ENCODE measurements around the gene SCGB2B2.
"Not testable (repeated sequence)": the region's sequence is repeated elsewhere in the genome, so short reads cannot be mapped to it uniquely, and the experiment has no call there.

SCGB2B2 gene, protein sequence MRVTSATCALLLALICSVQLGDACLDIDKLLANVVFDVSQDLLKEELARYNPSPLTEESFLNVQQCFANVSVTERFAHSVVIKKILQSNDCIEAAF

DNA sequence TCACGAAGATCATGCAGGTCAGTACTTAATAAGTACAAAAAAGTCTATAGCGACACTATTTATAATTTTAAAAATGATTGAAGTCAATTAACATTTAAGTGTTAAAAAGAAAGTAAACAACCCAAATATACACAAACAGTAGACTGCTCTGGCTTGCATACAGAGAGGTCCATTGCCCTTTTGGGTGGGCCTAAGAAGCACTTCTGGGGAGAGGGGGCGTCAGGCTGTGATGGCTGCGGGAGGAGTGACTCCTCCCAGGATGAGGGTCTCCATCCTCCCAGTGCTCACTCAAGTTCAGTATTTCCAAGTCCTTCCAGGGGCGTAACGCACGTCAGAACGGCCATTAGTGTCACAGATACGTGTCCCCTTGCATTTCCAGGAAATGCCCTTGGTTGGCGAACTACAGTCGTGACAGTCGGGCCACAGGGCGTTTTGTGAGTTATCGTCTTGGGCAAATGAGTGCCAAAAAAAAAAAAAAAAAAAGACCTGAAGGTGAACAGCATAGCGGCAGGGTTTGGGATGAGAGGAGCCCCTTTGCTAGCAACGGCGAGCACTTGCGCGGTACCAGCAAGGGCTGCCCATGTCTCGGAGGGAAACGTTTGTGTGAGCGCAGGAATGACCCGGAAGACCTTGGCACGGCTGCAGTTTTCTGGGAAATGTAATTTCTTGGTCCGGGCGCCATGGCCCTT, at the start of gene SCGB2B2:
SCGB2B2 (minus strand) TSS at position 463 of the 689 bp plus-strand sequence. CDS start 82,596 bp downstream, outside the sequence.
- no peak for DNase-seq (ENCODE audit: low read depth, low spot score)

DNA sequence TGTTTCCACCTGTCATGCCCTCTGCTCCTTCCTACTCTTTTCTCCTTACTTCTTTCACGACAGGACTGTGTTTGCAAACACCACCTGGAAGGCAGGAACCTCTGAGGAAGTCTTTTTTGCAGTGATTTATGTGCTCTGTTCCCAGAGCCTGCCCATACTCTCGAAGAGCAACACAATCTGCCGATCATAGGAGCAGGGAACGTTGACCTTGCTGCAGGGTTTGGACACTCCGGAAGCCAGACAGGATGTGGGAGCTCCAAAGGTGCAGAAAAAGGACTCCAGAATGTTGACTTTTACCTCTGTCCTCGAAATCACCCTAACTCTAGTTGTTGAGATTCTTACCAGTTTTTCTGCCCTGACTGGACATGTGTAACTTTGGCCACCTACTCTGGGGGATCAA, 48.4 kb upstream of the SCGB2B2 start:
- no peak for DNase-seq (ENCODE audit: low read depth, low spot score)

DNA sequence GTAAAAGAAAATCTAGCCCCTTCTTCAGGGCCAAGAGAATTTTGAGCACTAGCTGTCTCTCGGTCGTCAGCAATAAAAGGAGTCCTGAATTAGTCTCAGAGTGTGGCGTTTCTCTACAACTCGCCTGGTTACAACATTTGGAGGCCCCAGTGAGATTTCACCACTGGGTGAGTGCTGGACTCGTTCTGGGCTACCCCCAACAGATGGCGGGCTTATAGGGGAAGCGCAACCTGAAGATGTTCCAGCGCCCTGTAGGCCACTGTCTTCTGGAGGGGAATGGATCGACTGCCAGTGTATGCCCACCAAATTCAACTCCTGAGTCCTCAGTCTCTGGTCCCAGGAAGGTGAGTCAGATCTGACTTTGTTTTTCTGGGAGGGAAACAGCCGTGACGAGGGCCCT, 45.4 kb upstream of the SCGB2B2 start:
- no peak for DNase-seq (ENCODE audit: low read depth, low spot score)

DNA sequence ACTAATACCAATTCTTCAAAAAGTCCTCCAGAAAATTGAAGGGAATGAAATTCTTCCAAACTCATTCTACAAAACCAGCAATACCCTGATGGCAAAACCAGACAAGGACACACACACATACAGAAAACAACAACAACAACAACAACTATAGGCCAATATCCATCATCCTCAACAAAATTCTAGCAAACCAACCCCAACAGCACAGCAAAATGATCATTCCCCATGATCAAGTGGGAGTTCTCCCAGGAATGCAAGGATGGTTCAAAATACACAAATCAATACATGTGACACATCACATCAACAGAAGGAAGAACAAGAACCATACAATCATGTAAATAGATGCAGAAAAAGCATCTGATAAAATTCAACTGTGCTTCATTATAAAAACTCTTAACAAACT, 38.4 kb upstream of the SCGB2B2 start:
- DNase-seq (ENCODE audit: low read depth, low spot score): no peak

DNA sequence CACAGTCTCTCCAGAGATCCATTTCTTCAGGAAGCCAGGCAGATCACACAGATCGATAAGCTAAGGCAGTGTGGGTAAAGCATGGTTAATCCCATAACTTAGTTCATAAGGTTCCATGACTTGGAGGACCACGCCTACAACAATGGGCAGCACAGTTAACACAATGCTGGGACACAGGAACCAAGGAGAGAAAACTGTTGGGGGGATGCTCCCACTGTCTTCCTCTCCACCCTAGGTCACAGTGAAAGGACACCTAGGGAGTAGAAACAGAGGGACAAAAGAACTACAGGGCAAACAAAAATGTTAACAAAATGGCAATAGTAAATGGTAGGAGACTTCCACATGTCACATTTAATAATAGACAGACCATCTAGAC, 36.3 kb upstream of the SCGB2B2 start:
- no peak for DNase-seq (ENCODE audit: low read depth, low spot score)

DNA sequence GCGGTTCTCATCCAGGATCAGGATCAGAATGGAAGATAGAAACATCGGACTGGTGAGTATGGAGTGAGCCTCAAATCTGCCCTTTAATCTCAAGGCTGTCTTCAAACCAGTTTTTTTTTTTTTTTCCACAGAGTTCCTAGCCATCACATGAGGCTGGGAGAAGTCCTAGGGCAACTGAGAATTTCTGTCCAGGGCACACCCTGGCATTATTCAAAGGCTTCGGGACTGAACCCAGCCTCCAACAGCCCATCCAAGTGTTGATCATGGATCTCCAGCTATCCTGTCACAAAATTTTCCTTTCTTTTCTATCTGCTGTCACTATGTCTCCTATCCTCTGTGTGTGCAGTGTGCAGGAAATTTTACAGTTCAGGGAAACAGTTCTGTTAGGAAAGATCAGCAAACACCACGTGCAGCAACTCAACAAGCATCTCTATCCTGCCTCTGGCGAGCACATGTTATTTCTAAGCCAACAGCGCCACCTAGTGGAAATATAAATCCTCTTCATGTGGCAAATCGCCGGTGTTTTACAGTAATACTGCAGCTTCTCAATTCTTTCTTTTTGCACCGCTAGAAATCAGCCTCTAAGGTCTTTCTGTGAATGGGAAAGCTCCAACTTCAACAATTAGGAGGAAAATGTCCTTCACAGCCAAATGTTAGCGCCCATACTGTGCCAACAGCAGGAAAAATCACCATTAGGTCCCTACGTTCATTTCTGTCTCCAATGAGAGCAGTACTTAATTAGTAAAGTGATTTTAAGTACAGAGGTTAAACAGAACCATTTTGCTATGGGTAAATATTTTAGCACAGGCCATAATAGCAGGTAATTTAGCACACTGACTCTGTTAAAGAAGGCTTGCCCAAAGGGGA, 35.7 kb upstream of the SCGB2B2 start:
- DNase-seq (ENCODE audit: low read depth, low spot score): no peak

DNA sequence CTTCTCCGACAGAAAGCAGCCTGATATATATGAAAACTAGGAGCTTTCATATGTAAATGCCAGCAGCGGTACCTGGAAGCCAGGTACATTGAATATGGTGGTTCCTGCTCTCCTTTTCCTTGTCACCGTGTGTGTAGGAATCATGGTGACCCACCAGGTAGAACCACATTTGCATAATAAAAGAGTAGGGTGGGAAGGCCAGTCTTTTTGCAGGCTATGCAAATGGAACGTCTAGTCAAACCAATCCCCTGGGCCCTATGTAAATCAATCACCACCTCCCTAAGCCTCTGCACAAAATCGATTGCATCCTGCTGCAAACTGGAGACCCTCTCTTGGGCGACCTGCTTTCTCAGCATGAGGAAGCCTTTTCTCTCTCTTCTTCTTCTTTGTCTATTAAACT, 34.9 kb upstream of the SCGB2B2 start:
- no peak for DNase-seq (ENCODE audit: low read depth, low spot score)

DNA sequence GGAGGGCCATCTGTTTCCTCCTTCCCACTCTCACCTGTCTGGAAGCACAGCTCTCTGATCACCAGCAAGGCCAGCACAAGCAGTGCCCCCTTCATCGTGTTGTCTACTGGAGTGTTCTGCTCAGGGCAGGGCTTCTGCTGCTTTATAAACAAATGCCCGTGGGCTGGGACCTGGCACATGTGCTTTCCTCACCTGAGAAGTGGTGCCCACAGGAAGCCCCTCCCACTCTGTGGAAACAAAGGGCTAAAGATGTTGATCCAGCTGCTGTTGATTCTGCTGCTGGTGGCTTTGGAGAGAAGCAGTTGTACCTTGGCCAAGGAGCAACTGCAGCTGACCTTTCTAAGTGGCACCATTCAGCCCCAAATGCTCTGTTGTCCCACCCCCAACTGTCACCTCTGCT, 30.7 kb upstream of the SCGB2B2 start:
- no peak for DNase-seq (ENCODE audit: low read depth, low spot score)

DNA sequence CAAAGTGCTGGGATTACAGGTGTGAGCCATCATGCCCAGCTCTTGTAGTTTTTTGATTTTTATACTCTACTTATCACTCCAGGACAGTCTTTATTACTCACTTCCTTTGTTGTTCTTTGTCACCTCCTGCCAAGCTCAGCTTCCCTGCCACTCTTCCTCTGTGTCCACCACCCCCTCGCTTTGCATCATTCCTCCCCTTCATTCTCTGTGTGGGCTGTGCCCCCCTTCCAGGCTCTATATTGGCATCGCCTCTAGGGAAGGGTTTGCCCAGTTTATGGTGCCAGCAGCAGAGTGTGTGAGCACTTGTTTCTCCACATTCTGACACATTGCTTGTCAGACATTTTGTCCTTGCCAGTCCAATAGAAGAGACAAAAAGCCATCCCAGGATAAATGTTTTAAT, 15.6 kb upstream of the SCGB2B2 start:
- DNase-seq (ENCODE audit: low read depth, low spot score): no peak

DNA sequence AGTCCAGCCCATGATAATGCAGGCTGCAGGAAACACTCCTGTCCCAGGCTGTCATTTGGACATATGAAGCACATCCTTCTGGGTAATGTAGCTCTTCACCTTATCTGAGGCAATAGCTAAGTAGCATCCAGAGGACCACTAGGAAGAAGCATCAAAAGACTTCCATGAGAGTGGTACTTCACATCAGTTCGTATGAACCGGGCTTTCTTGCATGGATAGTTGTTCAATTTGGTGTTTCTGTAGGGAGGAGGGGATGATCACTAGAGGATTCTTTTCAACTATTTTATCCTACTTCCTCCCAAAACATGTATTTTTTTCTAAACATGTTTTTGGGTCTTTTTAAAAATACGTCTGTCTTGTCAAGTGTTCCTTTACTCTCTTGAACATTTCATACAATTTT, 13.4 kb upstream of the SCGB2B2 start:
- no peak for DNase-seq (ENCODE audit: low read depth, low spot score)

DNA sequence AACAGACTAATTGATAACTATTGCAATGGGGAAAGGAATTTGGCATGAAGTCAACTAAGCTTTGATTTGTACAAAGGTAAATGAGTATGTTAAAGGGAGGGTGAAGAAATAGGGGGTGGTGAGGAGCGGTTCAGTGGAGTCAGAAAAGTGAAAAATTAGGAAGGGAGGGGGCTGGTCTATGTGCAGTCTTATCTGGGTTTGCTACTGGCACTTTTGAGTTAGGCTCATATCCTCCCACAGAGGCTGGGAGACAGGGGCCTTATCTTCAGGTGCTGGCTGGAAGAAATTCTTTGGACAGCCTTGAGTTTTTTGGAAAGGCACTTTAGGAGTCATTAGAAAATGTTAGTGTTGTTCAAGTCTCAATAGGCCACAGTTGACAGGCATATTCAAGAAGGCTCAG, 11.6 kb upstream of the SCGB2B2 start:
- no peak for DNase-seq (ENCODE audit: low read depth, low spot score)

DNA sequence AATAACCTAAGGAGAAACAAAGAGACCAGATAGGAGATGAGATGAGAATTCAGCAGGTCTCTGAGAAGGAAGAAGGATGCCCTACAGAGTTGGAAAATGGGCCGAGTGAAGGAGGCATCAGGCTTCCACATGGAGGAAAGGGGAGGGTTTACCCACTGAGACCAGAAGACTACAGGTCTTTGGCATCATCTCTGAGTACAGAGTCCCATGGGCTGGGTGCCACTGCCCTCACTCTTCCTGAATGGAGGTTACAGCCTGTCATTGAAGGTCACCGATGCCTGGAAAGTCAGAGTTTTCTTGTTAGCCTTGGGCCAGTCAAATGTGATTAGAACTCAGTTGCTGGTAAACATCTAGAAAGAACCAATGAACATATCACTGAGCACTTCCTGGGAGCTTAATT, 10.4 kb upstream of the SCGB2B2 start:
- DNase-seq (ENCODE audit: low read depth, low spot score): no peak

DNA sequence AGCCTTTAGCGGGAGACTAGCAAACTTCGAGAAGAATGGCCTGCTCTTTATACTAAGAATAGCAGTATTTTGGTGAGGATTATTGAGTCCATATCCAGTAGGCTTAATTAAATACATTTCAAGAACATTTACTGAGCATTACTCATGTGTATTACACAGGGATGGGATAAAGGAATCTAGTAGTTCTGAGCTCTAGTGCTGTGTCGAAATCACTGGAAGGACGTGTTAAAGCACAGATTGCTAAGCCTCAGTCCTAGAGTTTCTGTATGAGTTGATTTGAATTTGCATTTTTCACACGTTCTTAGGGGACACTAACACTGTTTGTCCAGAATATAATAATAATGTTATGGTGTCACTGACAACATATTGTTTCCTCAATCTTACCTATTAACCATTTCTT, 9.5 kb upstream of the SCGB2B2 start:
- no peak for DNase-seq (ENCODE audit: low read depth, low spot score)

DNA sequence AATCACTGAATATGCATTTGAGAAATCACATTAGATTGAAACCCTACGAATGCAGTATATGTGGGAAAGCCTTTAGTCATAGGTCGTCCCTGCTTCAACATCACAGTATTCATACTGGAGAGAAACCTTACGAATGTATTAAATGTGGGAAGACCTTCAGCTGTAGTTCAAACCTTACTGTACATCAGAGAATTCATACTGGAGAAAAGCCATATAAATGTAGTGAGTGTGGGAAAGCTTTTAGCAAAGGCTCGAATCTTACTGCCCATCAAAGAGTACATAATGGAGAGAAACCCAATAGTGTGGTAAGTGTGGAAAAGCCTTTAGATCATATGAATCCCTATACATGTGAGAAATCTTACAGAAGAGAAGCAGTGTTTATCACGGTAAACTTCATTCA, 8.3 kb upstream of the SCGB2B2 start:
- DNase-seq (ENCODE audit: low read depth, low spot score): not testable (repeated sequence)

DNA sequence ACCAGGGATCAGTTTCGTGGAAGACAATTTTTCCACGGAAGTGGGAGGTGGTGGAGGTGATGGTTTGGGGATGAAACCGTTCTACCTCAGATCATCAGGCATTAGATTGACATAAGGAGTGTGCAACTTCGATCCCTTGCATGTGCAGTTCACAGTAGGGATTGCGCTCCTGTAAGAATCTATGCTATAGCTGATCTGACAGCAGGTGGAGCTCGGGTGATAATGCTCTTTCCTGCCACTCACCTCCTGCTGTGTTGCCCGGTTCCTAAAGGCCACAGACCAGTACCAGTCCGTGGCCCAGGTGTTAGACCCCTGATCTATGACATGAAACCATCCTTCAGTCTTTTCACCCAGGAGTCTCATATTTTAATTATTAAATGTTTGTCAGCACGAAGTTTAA, 4.5 kb upstream of the SCGB2B2 start:
- DNase-seq (ENCODE audit: low read depth, low spot score): no peak

DNA sequence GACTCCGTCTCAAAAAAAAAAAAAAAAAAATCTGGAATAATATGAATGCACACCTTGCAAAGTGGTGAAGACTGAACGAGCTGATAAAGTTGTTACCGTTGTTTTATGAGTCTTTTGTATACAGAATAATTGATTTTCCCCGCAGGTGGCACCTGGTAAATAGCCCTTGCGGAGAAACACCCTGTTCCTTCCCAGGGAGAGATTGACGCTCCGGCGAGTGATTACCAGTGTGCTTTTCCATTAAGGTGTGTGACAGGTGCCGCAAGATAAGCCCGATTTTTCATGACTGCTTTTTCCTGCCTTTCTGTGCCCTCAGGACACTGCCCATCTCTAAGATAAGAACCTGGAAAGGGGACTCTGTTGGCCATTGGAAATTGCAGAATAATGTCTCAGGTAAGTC, 1.5 kb upstream of the SCGB2B2 start:
- no peak for DNase-seq (ENCODE audit: low read depth, low spot score)

DNA sequence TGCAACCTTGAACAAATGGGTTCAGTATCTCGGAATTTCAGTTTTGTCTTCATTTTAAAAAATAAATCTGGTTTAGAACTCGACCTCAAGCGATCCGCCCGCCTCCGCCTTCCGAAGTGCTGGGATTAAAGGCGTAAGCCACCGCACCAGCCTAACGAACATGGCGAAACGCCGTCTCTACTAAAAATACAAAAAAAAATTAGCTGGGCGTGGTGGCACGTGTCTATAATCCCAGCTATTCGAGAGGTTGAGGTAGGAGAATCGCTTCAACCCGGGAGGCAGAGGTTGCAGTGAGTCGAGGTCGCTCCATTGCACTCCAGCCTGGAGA, 1.1 kb upstream of the SCGB2B2 start:
- no peak for DNase-seq (ENCODE audit: low read depth, low spot score)

DNA sequence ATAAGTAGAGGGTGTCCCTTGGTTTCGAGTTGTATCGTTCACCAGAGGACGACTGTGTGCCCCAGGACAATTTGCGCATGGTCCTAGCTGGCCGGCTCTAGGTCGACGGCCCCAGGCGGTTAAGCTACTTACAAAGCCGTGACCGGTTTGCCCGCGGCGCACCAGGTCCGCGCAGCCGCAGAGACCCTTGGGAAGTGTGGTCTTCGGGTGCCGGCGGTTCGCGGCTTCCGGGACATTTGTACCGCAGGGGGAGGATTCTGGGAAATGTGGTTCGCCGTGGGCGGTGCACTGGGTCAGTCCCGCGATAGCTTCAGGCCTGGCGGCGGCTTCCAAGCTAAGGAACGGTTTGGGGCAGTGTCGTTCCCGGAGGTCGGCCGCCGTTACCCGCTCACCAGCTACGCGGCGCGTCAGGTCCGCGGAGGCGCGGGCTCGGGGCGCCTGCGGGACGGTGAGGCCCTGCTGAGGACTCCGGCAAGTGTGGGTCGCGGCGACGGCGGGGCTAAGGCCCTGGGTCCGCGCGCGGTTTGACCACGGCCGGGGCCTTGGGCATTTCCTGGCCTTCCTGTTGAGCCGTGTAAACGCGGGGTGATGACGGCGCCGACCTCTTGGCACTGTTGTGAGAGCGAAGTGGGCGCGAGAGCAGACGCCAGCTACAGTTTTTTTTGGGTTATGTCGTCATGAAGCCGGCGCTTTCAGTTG, 576 bp upstream of the SCGB2B2 start, which contains the start of gene ZNF302:
ZNF302 (plus strand) TSS at position 293 of the 699 bp plus-strand sequence. CDS start 1,127 bp downstream, outside the sequence.
- peak; percentile 88 for DNase-seq (ENCODE audit: low read depth, low spot score)

DNA sequence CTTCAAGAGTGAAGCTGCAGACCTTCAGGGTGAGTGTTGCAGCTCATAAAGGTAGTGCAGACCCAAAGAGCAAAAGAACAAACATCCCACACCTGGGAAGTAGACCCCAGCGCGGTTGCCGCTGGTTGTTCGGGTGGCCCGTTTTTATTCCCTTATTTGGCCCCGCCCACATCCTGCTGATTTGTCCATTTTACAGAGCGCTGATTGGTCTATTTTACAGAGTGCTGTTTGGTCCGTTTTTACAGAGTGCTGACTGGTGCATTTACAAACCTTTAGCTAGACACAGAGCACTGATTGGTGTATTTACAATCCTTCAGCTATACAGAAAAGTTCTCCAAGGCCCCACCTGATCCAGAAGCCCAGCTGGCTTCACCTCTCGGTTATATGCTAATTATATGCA, 1.0 kb downstream of the SCGB2B2 start:
- DNase-seq (ENCODE audit: low read depth, low spot score): no peak

DNA sequence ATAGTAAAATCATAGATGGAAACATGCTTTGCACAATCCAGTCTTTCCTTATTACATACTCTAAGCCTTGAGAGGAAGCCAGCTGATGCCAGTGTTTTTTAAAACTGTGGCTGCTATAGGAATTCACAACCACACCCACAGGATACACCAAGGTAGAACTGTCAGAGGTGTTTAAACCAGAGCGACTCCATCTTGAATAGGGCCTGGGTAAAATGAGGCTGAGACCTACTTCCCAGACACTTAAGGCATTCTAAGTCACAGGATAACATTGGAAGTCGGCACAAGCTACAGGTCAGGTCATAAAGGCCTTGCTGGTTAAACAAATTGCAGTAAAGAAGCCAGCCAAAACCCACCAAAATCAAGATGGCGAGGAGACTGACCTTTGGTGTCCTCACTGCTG, 1.7 kb downstream of the SCGB2B2 start:
- no peak for DNase-seq (ENCODE audit: low read depth, low spot score)

DNA sequence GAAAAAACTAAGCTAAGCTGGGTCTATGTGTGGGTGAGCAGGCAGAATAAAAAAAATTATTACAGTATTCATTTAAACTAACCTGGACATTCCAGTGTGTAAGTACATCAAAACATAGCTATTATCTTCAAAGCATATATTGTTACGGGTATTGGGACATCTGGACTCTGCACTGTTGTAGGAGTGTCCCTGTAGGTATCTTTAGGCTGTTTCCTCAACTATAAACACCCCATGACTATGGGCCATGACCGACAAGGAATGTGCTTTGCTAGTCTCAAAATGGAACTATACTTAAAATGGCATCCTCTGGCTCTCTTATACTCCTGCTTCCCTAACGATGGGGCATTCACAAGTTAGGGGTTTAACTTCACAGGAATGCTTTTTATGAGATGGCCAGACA, 3.4 kb downstream of the SCGB2B2 start:
- no peak for DNase-seq (ENCODE audit: low read depth, low spot score)

DNA sequence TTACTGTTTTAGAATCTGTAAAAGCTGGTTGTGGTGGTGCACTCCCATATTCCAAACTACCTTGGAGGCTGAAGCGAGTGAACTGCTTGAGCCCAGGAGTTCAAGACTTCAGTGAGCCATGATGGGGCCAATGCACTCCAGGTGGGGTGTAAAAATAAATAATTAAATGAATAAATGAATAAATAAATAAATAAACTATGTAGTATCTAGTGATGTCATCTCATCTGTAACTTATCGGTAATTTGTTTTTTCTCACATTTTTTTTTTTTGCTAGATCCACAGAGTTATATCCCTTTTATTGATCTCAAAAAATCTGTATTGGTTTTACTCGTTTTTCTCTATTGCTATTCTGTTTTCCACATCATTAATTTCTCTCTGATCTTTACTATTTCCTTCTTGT, 5.0 kb downstream of the SCGB2B2 start:
- no peak for DNase-seq (ENCODE audit: low read depth, low spot score)

Data from brain pericyte (primary cell).